ENCODE results near the gene ZNF396. TPM values are rescaled to one million over a fixed set of nuclear protein-coding genes. Genes with fewer than 3 reads are reported as not detected.

ZNF396 gene
- total RNA-seq, 1 donor from 2014 or later, result 5.0 TPM

DNA sequence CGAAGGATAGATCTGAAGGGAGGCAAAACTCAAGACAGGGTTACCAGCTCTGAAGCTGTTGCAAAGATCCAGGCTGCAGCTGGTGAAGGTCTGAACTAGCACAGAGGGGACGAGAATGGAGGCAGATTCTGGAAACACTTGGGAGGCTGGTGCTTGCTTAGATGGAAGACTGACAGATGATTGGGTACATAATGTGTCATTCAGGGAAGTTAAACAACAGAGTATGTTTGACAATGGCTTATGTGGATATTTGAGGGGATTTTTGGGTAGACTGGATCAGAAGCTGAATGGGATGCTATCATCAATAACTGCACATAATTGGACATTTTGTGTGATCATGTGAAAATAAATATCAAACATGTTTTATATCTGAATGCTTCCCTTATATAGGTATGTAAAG, 2.3 kb upstream of the ZNF396 start:
- DNase-seq, result no peak

DNA sequence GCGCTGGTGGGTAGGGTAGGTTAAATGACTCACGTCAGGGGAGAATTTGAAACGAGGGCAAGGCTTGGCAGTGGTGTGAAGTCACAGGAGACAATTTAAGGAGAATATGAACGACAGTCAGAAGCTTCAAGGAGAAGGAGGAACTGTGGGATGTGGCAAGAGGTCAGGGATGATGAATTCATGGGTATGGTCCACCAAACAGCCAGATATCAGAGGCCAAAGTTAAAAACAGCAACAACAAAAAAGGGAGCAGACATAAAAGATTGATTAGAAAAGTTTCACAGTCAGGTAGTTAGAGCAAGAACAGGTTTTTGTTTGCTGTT, 1.4 kb upstream of the ZNF396 start:
- DNase-seq, result no peak

DNA sequence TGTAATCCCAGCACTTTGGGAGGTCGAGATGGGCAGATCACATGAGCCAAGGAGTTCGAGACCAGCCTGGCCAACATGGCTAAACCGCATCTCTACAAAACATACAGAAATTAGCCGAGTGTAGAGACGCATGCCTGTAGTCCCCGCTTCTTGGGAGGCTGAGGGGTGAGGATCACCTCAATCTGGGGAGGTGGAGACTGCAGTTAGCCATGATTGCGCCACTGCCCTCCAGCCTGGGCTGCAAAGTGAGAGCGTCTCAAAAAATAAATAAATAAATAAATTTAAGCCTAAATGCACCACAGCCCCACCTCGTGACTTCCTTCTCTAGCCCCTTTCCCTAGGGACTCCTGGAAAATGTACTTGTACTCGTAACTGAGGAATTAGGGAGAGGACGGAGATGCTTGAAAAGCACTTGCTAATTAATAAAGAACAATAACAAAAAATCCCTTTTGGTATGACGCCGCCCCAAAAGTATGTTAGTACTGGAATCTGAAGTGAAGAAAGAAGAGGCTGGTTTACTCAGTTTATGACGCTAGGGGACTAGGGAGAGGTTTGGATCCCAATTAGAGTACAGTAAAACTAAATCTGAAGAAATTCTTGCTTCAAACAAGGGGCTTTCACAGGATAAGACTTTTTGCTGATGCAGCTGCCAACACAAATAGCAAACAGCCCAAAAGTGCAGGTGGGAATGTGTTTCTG, 887 bp upstream of the ZNF396 start:
- no peak for DNase-seq

DNA sequence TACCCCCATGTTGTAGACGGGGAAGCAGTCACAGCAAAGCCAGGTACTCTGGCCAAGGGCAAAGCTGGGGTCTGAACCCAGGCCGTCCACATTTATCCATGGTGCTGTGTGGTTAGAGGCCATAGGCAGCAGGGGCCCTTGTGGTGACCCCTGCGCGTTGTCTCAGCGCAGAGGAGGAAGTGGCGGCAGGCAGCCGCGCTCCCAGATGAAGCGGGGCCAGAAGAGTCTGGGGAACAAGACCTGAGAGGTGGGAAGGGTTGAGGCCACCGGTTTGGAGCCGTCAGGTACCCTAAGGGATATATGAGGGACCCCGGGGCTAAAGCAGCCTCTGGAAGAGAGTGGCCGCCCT, 770 bp downstream of the ZNF396 start:
- DNase-seq, result no peak

DNA sequence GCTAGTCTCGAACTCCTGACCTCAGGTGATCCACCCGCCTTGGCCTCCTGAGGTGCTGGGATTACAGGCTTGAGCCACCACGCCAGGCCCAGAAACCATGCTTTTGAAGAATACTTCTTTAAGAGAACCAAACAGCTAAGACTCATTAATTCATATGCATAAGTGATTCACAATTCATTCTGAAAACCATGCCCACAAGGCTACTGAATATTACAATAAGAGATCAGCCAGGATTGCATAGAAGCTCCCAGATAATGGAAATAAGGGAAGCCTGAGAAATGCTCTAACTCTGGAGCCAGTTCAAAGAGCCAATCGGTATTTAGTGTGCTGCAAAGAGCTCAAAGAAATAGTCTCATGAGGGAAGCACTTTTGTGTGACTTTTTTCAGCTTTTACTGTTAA, 2.4 kb downstream of the ZNF396 start:
- no peak for DNase-seq

DNA sequence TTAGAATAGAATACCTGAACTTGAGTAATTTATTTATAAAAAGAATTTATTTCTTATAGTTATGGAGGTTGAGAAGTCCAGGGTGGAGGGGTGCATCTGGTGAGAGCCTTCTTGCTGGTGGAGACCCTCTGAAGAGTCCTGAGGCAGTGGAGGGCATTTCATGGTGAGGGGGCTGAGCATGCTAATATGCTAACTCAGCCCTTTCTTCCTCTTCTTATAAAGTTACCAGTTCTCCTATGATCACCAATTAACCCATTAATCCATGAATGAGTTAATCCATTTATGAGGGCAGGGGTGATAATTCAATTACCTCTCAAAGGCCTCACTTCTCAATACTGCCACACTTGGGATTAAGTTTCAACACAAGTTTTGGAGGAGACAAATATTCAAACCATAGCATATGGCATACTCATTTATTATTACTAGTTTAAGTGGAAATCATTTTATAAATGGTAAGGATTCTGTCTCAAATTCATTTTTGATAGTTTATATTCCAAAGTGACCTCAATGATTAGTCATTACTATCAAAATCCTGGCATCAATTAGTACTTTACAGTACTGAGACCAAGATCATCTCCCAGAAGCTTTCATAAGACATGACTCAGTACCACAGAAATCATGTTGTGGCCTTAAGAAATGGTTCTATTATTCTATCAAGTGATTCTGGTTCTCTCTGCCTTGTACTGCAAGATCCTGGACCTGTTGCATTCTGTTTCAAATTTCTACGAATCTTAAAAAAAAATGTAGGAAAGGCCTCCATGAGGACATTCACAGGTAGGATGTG, 5.5 kb downstream of the ZNF396 start:
- no peak for DNase-seq

DNA sequence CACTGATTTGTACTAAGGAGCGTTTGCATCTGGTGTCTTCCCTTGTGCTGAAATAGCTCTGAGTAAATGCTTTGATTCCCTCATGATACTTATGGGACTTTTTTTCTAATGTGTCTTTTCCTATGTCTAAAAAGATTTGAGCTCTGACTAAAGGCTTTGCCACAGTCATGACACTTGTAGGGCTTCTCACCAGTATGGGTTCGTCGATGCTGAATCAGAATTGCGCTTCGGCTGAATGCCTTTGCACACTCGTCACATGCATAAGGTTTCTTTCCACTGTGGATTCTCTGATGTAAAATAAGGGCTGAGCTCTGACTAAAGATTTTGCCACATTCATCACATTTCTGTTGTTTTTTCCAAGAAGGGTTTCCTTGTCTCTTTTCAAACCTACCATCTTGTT, 8.0 kb downstream of the ZNF396 start:
- no peak for DNase-seq

DNA sequence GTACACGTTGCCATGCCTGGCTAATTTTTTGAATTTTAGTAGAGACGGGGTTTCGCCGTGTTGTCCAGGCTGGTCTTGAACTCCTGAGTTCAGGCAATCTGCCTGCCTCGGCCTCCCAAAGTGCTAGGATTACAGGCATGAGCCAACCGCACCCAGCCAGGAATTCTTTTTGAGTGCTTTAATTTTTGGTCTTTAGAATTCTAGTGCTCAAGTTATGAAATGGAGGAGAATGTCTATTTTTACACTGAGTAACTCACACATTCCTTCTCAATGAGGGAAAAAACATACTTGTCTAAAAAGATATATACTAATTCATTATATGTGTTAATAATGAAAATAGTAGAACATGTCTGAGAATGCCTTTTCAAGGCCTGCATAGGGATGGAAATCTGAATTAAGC, 8.5 kb downstream of the ZNF396 start:
- no peak for DNase-seq

DNA sequence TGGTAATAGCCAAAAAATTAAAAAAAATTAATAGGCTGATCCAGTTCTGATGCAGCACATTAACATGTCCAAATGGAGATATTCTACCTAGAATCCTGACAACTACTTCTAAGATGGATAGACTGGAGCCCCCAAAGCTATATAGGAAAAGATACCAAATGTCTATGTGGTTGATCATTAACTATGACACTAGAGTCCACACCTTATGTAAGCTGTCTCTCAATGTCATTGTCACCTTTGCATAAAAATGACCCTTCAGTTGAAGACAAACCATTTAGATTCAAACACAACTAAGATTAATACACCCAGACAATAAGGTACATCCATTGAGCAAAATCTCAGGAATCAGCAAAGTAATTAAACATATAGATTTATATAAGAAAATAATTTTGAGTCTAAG, 14.6 kb downstream of the ZNF396 start:
- DNase-seq, result no peak

DNA sequence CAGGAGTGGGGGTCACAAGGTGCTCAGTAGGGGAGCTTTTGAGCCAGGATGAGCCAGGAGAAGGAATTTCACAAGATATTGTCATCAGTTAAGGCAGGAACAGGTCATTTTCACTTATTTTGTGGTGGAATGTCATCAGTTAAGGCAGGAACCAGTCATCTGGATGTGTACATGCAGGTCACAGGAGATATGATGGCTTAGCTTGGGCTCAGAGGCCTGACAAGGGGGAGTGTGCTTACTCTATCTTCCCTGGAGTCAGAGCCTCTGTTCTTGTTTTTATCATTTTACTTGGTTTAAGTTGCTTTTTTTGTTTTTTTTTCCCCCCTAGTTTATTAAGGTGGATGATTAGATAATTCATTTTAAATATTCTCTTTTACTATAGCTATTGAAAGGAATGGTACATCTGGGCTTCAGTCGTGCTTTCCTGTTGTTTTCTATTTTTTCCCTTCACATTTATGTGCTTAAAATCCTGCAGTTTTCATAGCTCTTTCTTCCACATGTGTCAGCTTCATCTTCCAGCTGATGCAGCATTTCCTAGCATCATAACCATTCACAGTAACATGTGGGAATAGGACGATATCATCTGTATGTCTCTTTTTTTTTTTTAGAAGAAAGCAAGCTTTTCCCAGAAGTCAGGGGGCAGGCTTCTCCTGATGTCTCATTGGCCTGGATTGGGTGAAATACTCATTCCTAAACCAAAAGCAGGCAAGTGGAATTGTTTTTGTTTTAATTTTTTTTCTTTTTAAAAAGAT, 15.4 kb downstream of the ZNF396 start:
- no peak for DNase-seq

DNA sequence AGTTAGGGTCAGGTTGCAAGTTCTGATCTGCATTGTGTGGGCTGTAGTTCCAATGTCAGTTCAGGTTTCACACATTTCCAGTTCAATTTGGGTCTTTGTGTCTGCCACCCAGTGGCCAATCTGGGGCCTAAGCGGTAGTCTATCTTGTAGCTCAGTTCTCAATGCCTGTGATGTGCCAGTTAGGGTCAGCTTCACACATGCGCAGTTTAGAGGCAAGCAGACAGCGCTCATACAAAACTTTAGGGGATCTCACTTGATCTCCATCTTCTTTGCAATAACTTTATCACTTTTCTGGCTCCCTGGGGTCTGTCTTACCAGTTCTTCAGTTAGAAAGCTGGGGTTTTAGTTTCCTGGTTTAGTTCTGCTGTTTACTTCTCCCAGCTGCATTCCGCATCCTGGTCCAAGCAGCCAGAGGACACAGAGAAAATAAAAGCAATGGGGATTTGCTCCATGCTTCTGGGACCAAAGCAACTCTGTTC, 22.0 kb downstream of the ZNF396 start:
- peak; percentile 63 for DNase-seq

DNA sequence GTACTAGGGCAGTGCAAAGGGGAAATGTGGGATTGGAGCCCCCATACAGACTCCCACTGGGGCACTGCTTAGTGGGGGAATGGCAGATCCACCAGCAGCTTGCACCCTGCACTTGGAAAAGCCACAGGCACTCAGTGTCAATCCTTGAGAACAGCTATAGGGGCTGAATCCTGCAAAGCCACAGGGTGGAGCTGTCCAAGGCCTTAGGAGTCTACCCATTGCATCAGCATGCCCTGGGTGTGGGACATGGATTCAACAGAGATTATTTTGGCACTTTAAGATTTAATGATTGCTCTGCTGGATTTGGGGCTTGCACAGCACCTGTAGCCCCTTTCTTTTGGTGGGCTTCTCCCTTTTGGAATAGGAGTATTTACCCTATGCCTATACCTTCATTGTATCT, 24.4 kb downstream of the ZNF396 start:
- no peak for DNase-seq

DNA sequence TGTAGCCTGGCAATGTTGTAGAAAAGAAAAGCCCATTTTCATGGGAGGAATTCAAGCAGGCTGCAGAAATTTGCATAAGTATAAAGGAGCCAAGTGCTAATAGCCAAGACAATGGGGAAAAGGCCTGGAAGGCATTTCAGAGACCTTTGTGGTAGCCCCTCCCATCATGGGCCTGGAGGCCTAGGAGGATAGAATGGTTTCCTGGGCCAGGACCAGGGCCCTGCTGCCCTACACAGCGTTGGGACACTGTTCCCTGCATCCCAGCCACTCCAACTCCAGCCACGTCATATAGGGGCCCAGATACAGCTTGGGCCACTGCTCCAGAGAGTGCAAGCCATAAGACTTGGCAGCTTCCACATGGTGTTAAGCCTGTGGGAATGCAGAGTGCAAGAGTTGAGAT, 24.9 kb downstream of the ZNF396 start:
- DNase-seq, result no peak

DNA sequence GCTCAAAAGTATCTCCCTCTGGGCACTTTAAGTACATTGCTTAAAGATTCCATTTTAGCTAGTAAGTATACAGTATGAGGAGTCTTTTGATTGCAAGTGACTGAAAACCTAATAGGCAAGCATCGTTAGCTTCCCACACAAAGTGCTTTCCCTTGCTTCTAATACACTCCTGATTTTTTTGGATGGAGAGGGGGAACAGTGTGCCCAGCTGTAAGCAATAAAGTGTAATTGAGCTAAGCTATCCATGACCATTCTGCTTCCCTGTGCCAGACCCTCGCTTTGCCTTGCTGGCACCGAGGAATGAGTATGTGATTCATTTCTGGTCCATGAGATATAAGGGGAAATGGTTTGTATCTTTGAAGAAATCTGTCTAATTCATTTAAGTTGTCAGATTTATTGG, 29.1 kb downstream of the ZNF396 start:
- no peak for DNase-seq

DNA sequence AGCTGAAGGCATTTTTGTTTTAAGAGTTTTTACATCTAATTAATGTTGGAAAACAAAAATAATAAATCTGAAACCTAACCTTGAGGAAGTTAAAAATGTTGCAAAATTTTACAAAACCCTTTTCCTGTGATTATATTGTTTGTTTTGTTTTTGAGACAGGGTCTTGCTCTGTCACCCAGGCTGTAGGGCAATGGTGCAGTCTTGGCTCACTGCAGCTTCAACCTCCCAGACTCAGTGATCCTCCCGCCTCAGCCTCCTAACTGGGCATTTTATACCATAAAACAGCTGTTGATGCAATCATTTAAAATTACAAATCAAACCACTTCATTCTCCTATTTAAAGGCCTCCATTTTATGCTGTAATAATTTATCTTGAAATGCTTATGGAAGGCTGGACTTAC, 31.2 kb downstream of the ZNF396 start:
- DNase-seq, result no peak

DNA sequence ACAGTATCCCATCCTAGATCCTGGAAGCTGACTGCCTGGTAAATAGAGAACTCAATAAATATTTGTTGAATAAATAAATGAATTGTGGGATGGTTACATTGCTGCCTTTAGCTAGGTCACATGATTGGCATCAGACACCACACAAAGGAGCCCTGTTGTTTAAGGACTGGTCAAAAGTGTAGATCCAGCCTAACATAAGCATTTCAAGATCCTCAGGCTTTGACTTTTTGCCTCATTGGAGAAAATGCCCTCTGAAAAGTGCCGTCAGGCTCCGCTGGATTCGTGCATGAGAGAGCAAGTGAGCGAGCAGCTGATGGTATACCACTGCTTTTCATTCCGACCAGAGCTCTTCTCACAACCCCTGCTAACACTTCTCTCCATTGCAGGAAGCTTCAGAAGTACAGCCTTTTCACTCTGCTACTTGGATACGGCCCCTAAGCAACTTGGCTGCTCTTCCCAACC, 31.6 kb downstream of the ZNF396 start:
- DNase-seq, result peak; percentile 23

DNA sequence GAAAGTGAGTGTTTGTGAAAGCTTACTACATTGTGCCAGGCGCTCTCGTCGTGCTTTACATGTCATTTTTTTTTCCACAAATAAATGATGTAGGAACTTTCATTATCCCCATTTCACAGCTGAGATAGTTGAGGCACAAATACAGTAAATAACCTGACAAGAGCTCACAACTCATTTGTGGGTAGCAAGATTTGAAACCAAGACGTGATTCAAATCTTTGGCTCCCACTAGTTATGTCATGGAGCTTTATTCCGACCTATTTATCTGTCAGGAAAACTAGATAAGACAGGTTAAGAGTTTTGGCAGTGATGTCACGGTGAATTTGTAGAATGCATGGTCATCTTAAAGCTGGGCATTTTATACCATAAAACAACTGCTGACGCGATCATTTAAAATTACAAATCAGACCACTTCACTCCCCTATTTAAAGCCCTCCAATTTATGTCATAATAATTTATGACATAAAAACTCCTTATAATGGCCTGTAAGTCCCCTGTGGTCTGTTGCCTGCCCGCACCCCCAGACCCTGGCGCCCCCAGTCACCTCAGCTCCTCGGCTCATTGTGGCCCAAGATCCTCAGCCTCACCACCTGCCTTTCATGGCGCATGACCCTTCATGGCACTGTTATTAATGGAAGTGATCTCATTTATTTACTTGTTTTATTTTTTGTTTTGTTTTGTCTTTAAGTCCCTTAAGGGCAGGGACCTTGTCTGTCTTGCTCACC, 32.2 kb downstream of the ZNF396 start:
- DNase-seq, result no peak

DNA sequence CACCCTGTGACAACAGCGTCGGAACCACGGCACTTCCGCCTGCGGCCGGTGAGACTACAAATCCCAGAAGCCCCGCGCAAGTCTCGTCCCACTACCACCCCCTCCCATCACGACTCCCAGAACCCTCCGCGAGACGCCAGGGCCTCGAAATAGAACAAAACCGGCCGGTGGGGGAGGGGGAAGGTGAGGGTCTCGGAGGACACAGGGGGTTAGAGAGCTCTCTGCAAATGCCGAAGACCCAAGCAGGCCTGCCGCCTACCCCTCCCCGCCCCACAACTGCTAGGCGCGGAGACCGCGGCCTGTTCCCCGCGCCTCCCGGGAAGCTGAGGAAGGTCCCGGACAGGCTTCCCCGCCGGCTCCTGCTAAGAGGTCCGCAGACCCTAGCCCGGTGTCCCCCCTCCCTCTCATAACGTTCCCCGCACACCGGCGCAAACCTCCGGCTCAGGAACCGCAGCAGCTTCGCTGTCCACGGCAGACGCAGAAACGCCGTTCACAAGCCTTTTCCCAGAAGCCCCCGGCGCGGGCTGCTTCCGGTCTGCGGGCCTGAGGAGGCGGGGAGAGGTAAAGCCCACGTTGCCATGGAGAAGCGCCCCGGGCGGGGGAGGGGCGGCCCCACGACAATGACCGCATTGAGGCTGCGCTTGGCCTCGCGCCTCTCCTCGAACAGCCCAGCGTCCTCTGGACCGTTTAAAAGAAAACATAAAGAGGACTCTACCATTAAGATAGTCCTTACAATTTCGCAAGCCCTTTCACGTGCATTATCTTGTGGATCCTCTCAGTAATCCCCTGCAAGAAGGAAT, 33.0 kb downstream of the ZNF396 start, which contains the start of gene ZNF24:
ZNF24 (minus strand) TSS at position 485 of the 800 bp plus-strand sequence. CDS start 3,770 bp downstream, outside the sequence.
- peak; percentile 91 for DNase-seq

DNA sequence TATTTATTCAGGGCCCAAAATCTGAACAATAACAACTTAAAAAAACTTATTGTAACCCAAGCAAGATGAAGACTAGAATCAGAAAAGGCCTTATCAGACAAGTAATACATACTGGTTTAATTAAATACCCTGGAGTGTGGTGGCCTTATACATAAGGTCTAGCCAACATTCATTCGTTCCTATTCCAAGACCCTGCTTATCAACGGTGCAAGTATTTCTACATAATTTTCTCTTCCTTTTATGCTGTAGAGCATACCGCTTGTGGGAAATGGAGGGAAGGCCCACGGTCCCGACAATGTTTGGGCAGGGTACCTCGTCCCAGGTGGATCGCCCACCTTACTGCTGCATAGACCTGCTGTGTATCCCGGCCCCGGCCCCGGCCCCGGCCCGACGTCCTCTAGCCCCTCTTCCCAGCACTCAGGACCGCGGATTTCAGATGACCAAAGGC, 33.6 kb downstream of the ZNF396 start:
- DNase-seq, result no peak

DNA sequence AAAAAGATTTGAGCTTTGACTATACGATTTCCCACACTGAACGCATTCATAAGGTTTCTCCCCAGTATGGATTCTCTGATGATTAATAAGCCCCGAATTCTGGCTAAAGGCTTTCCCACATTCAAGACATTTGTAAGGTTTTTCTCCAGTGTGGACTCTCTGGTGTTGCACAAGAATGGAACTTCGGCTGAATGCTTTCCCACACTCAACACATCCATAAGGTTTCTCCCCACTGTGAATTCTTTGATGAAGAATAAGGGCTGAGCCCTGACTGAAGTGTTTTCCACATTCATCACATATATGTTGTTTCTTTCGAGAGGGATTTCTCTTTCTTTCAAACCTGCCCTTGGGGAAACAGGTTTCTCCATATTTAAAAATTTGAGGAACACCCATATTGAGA, 39.9 kb downstream of the ZNF396 start:
- DNase-seq, result no peak

DNA sequence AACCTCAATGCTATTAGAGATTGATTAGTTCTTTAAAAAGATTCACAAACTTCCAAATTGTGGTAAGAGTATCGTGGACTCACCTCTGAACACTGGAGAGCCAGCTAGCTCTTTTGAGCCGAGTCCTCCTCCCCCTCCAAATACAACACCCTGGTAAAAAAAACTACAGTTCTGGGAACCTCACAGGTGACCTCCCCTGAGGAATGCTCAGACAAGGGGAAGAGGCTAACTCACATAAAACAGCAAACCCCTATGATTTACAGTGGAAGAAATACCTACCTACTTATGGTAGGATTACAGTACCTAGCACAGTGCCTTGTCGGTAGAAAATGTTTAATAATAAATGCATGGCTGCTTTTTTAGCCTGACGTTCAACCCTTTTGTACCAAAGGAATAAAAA, 41.3 kb downstream of the ZNF396 start:
- no peak for DNase-seq

DNA sequence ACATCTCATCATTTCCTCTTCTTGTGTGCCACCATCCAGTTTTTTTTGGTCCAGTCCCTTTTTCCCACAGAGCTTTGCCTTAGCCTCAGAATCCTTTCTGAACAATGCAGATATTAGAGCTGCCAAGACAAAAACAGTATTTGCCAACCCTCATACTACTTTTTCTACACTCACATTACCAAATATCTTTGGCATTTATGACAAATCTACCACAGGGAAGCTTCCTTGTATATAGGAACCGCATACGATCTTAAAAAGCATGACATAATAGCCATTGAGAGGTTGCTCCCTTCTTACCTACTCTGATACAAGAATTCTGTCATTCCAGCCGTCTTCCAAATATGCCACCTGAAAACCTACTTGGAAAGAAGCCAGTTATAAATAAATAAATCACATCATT, 42.3 kb downstream of the ZNF396 start:
- no peak for DNase-seq

All from occipital lobe (tissue), 2 donors.